Activated naive CD4-positive, alpha-beta T cell treated with anti-CD3 and anti-CD28 coated beads for 36 hours (primary cell): ENCODE measurements around the gene ATP6AP2. TPM values are rescaled to one million over a fixed set of nuclear protein-coding genes. Genes with fewer than 3 reads are reported as not detected.
A peak's percentile ranks its signal among the peaks of the same experiment; 100 is the strongest.

Source experiments
- CTCF ChIA-PET: fragments of 350-600 bp; sonication (Branson Sonifier 250); formaldehyde crosslinking; loops from one replicate; lab custom pipeline; 2021; ENCODE audit warnings: antibody characterized with exemption; lab: Charles Lee
- DNase-seq: peaks from one replicate; pipeline ENCODE4 v3.0.0-alpha.2; 2020
- H3K27ac Mint-ChIP-seq: one replicate; pipeline ENCODE4 v1.8.0; 2021; ENCODE audit warnings: mild to moderate bottlenecking, mixed read lengths
- H3K27me3 Mint-ChIP-seq: one replicate; pipeline ENCODE4 v1.8.0; 2021; ENCODE audit warnings: low read depth, mixed read lengths
- H3K36me3 Mint-ChIP-seq: one replicate; pipeline ENCODE4 v1.8.0; 2021; ENCODE audit warnings: low read depth, mixed read lengths
- H3K4me1 Mint-ChIP-seq: one replicate; pipeline ENCODE4 v1.8.0; 2021; ENCODE audit warnings: low read depth, mixed read lengths
- H3K4me3 Mint-ChIP-seq: one replicate; pipeline ENCODE4 v1.8.0; 2021; ENCODE audit warnings: mild to moderate bottlenecking, moderate library complexity, mixed read lengths
- H3K9me3 Mint-ChIP-seq: one replicate; pipeline ENCODE4 v1.8.0; 2021; ENCODE audit warnings: mixed read lengths
- intact Hi-C: fragments of 100-400 bp; cut with micrococcal nuclease; formaldehyde crosslinking; loops from one replicate; pipeline ENCODE4 v1.15.1; 2023
- total RNA-seq, 2 experiments: library from RNA; stranded (reverse); gene quantifications; one replicate each; pipeline ENCODE4 v1.2.3, GENCODE V29; 2021

ATP6AP2 gene
- total RNA-seq, 2 experiments from 2014 or later = 47.4 to 53.9 TPM

DNA sequence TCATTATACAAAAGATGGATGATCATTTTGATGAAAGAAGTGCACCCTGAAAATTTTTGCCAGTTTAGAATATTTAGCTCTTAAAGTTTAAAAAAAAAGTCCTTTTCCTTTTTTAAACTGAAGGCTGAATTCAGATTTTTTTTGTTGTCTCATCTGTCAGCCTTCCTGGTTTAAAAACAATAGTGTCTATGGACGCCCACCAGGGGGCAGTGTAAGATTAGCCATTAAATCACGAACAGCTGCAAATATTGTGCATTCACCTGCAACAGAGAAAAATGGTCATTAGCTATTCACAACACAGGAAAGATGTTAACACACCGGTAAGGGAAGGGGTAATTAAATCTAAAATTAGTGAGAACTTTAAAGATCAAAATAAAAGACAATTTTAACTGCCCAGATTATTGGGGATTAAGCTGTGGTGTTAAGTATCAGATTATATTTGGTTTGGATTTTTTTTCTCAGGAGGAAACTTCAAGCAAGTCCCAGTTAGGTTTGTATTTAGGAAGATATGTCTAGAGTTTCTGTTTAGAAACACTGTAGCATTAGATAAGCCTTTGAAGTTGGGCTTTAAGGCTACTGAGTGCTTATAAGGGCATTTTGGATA is 71.0 kb downstream of the ATP6AP2 start:
- Mint-ChIP-seq H3K27ac (no peak overlapping the region), H3K9me3 (no peaks in the 10 kb centered on the region), H3K4me1 (peaks cover 3% of the 10 kb centered on the region), H3K36me3 (peaks cover 6% of the 10 kb centered on the region), H3K27me3 (no peaks in the 10 kb centered on the region), H3K4me3 (no peak overlapping the region)
- CTCF ChIA-PET = interaction anchor here (0.6 to 5.6 kb wide), 18 partner anchors 13 to 528 kb away, joined by 3 to 68 read pairs (median 3); no protein-coding TSS in a partner anchor
- peak; percentile 79 for DNase-seq
- intact Hi-C loops = loop anchor here (1.0 to 2.0 kb wide), 3 partner anchors 143 to 601 kb away; no protein-coding TSS in a partner anchor

DNA sequence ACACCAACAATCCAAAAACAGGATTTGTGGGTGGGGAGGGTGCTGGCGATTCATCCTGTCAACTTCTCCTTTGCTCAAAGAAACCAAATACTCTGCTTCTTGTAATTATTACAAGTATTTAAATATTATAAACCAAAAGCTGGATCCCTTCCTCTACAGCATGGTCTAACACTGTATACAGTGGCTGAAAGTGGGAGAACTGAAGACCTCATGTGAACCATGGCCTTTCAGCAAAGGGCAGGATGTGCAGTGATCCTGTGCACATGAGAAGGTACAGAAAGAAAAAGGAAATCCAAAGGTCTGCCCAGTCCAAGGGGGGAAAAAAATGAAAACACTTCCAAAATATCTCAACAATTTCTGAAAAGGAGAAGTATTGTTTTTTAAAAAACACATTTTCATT is 71.9 kb downstream of the ATP6AP2 start:
- H3K27ac Mint-ChIP-seq = no peak overlapping the region
- H3K9me3 Mint-ChIP-seq = no peaks in the 10 kb centered on the region
- H3K4me3 Mint-ChIP-seq = no peak overlapping the region
- DNase-seq = no peak
- H3K36me3 Mint-ChIP-seq = peaks cover 6% of the 10 kb centered on the region
- CTCF ChIA-PET = interaction anchor here (1.4 to 5.6 kb wide), 4 partner anchors 15 to 142 kb away, joined by 4 to 68 read pairs (median 8); no protein-coding TSS in a partner anchor
- peaks cover 3% of the 10 kb centered on the region for H3K4me1 Mint-ChIP-seq
- intact Hi-C loops = loop anchor here (2.0 kb wide), 1 partner anchor 600 kb away; no protein-coding TSS in a partner anchor
- H3K27me3 Mint-ChIP-seq = no peaks in the 10 kb centered on the region

DNA sequence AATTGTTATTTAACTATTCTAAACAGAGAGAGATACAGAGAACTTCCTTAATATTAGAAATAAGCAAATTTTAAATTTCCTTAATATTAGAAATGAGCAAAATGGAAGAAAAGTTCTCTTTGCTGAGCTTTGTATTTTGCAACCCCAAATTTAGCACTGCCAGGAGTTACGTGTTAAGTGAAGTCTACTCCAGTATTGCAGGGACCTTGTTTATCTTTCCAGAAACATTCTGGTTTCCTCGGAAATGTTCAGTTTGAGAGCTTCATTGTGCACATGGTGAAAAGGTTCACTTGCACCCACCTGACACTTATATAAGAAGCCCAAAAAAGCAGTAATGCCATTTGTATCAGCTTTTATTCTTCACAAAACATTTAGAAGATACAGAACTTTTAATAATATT is 72.8 kb downstream of the ATP6AP2 start:
- no peaks in the 10 kb centered on the region for H3K9me3 Mint-ChIP-seq
- H3K27ac Mint-ChIP-seq = no peak overlapping the region
- intact Hi-C loops = loop anchor here (2.0 kb wide), 1 partner anchor 599 kb away; no protein-coding TSS in a partner anchor
- DNase-seq = no peak
- H3K4me3 Mint-ChIP-seq = no peak overlapping the region
- peaks cover 6% of the 10 kb centered on the region for H3K36me3 Mint-ChIP-seq
- H3K4me1 Mint-ChIP-seq = peaks cover 3% of the 10 kb centered on the region
- CTCF ChIA-PET = interaction anchor here (1.0 to 5.6 kb wide), 4 partner anchors 14 to 141 kb away, joined by 3 to 68 read pairs (median 6); no protein-coding TSS in a partner anchor
- no peaks in the 10 kb centered on the region for H3K27me3 Mint-ChIP-seq

Other genes starting within 250 kb of the ATP6AP2 start
- not detected for gene MPC1L, start 42.5 kb downstream of the ATP6AP2 start, total RNA-seq
- gene CXorf38, start 66.6 kb downstream of the ATP6AP2 start, total RNA-seq = 10 to 100 TPM; 23.2 to 23.3 TPM
- 10 to 100 TPM; 47.3 to 50.8 TPM for gene MED14, start 154.6 kb downstream of the ATP6AP2 start, total RNA-seq